H1 (cell line): ENCODE results near the gene NUP155. TPM values are rescaled to one million over a fixed set of nuclear protein-coding genes. Genes with fewer than 3 reads are reported as not detected.

Experiments used
- CTCF ChIA-PET: fragments of 300-600 bp; sonication (Branson Sonifier 250); formaldehyde crosslinking; loops from one replicate; lab custom pipeline; 2021; ENCODE audit not compliant: partially characterized antibody; lab: Charles Lee
- POLR2A ChIA-PET: fragments of 300-600 bp; sonication (Branson Sonifier 250); formaldehyde crosslinking; loops from one replicate; lab custom pipeline; 2021; ENCODE audit warnings: inconsistent platforms; ENCODE audit not compliant: partially characterized antibody; lab: Charles Lee
- DNase-seq, 2 experiments: peaks; one replicate each; pipeline versions ENCODE4 v3.0.0 to v3.0.0-alpha.2; 2010 to 2022; ENCODE audit warnings: low spot score in 2 of 2, low read depth in 1 of 2, mixed read lengths in 1 of 2
- FAIRE-seq: peaks from 2 replicates; lab custom pipeline; 2011; peaks lifted over from hg19 to GRCh38; lab: Jason Lieb, UNC
- H2AFZ ChIP-seq: 2 replicates; pipeline ENCODE4 v1.8.1; 2012; ENCODE audit warnings: low read length, inconsistent platforms
- H2AK5ac ChIP-seq: 2 replicates; pipeline ENCODE4 v1.6.1; 2013; ENCODE audit warnings: low read depth, low read length
- H2BK120ac ChIP-seq: replicated peaks from 2 replicates; pipeline ENCODE3; 2013; ENCODE audit warnings: low read depth, low read length, inconsistent platforms
- H2BK12ac ChIP-seq: 2 replicates; pipeline ENCODE4 v1.6.1; 2013; ENCODE audit warnings: low read depth, low read length
- H2BK15ac ChIP-seq: 2 replicates; pipeline ENCODE4 v1.6.1; 2013; ENCODE audit warnings: low read length
- H2BK20ac ChIP-seq: 2 replicates; pipeline ENCODE4 v1.6.1; 2013; ENCODE audit warnings: low read length
- H2BK5ac ChIP-seq: 2 replicates; pipeline ENCODE4 v1.6.1; 2013; ENCODE audit warnings: low read depth, low read length
- H3K14ac ChIP-seq: 2 replicates; pipeline ENCODE4 v1.6.1; 2013; ENCODE audit warnings: inconsistent platforms; ENCODE audit not compliant: insufficient read length
- H3K18ac ChIP-seq: 2 replicates; pipeline ENCODE4 v1.6.1; 2013; ENCODE audit warnings: low read length; ENCODE audit errors: extremely low read depth
- H3K23ac ChIP-seq: 2 replicates; pipeline ENCODE4 v1.6.1; 2013; ENCODE audit warnings: inconsistent platforms; ENCODE audit not compliant: insufficient read length
- H3K23me2 ChIP-seq: 2 replicates; pipeline ENCODE4 v1.6.1; 2013; ENCODE audit warnings: low read depth, low read length
- H3K27ac ChIP-seq: 2 replicates; pipeline ENCODE4 v1.6.1; 2011; ENCODE audit warnings: low read depth, low read length, inconsistent platforms
- H3K27me3 ChIP-seq, 4 experiments: replicated peaks in 1 of 4; 1 replicate in 1 of 4; 2 replicates in 3 of 4; pipeline versions ENCODE4 v1.6.1 to v1.8.1; 2011 to 2013; ENCODE audit warnings: low read length in 3 of 4, mild to moderate bottlenecking in 3 of 4, inconsistent platforms in 2 of 4, mixed read lengths in 2 of 4, moderate library complexity in 1 of 4; ENCODE audit not compliant: control insufficient read depth in 3 of 4, insufficient read depth in 3 of 4; ENCODE audit errors: extremely low read depth in 1 of 4
- H3K36me3 ChIP-seq, 4 experiments: 2 replicates each; pipeline versions ENCODE4 v1.6.1 to v1.8.1; 2011 to 2013; ENCODE audit warnings: mild to moderate bottlenecking in 4 of 4, low read length in 3 of 4, moderate library complexity in 2 of 4, control low read depth in 1 of 4, inconsistent platforms in 1 of 4; ENCODE audit not compliant: insufficient read depth in 4 of 4, control insufficient read depth in 2 of 4
- H3K4ac ChIP-seq: replicated peaks from 2 replicates; pipeline ENCODE3; 2013; ENCODE audit warnings: low read length, low read depth, mixed read lengths, inconsistent platforms; ENCODE audit not compliant: insufficient read length
- H3K4me1 ChIP-seq, 4 experiments: replicated peaks in 1 of 4; 1 replicate in 1 of 4; 2 replicates in 3 of 4; pipeline versions ENCODE4 v1.6.1 to v1.8.1; 2011 to 2013; ENCODE audit warnings: low read length in 3 of 4, inconsistent platforms in 2 of 4, mixed read lengths in 1 of 4; ENCODE audit not compliant: insufficient read depth in 4 of 4, control insufficient read depth in 3 of 4
- H3K4me2 ChIP-seq, 2 experiments: 2 replicates each; pipeline versions ENCODE4 v1.6.1 to v1.8.1; 2011 to 2013; ENCODE audit warnings: low read depth in 2 of 2, low read length in 2 of 2, control low read depth in 1 of 2, inconsistent platforms in 1 of 2, mild to moderate bottlenecking in 1 of 2; ENCODE audit not compliant: insufficient read depth in 1 of 2
- H3K4me3 ChIP-seq, 4 experiments: fragments of 200-600, 300-600 bp in 1 of 4; sonication (generic), shearing (Covaris generic), sonication (Bioruptor Twin) in 1 of 4; 2 replicates each; pipeline versions ENCODE4 v1.5.1 to v1.8.1; 2011 to 2016; ENCODE audit warnings: low read length in 4 of 4, low read depth in 3 of 4, control low read depth in 2 of 4, inconsistent platforms in 2 of 4, mild to moderate bottlenecking in 2 of 4, mixed read lengths in 1 of 4, moderate library complexity in 1 of 4; ENCODE audit not compliant: insufficient read depth in 2 of 4; ENCODE audit errors: extremely low read depth in 1 of 4
- H3K56ac ChIP-seq: replicated peaks from 2 replicates; pipeline ENCODE3; 2013; ENCODE audit warnings: low read depth, mild to moderate bottlenecking, mixed read lengths, low read length, inconsistent platforms; ENCODE audit not compliant: insufficient read length
- H3K79me1 ChIP-seq: 2 replicates; pipeline ENCODE4 v1.6.1; 2013; ENCODE audit warnings: low read depth, low read length, control low read depth
- H3K79me2 ChIP-seq, 2 experiments: 2 replicates each; pipeline versions ENCODE4 v1.6.1 to v1.8.1; 2012 to 2013; ENCODE audit warnings: low read length in 2 of 2, mild to moderate bottlenecking in 2 of 2, inconsistent platforms in 1 of 2; ENCODE audit not compliant: insufficient read depth in 2 of 2, control insufficient read depth in 1 of 2
- H3K9ac ChIP-seq, 4 experiments: replicated peaks in 1 of 4; 1 replicate in 1 of 4; 2 replicates in 3 of 4; pipeline versions ENCODE4 v1.6.1 to v1.8.1; 2011 to 2013; ENCODE audit warnings: low read depth in 3 of 4, low read length in 3 of 4, control low read depth in 2 of 4, mild to moderate bottlenecking in 2 of 4, moderate library complexity in 2 of 4, inconsistent platforms in 1 of 4; ENCODE audit errors: extremely low read depth in 1 of 4
- H3K9me3 ChIP-seq, 2 experiments: 2 replicates each; pipeline versions ENCODE4 v1.6.1 to v1.8.1; 2012 to 2013; ENCODE audit warnings: mild to moderate bottlenecking in 2 of 2, moderate library complexity in 2 of 2, control low read depth in 1 of 2, inconsistent platforms in 1 of 2, low read depth in 1 of 2, low read length in 1 of 2, mixed read lengths in 1 of 2; ENCODE audit not compliant: insufficient read depth in 2 of 2
- H4K20me1 ChIP-seq, 2 experiments: replicated peaks in 1 of 2; 2 replicates each; pipeline versions ENCODE3 to v1.8.1; 2011 to 2013; ENCODE audit warnings: inconsistent platforms in 2 of 2, low read length in 2 of 2, mild to moderate bottlenecking in 1 of 2; ENCODE audit not compliant: insufficient read depth in 2 of 2, control insufficient read depth in 1 of 2
- H4K5ac ChIP-seq: 2 replicates; pipeline ENCODE4 v1.6.1; 2013; ENCODE audit warnings: low read length, low read depth, mixed read lengths, inconsistent platforms; ENCODE audit not compliant: insufficient read length
- H4K8ac ChIP-seq: 2 replicates; pipeline ENCODE4 v1.8.0; 2013; ENCODE audit warnings: mild to moderate bottlenecking, moderate library complexity, low read length, inconsistent platforms; ENCODE audit not compliant: insufficient read depth; ENCODE audit errors: extremely low read depth
- H4K91ac ChIP-seq: replicated peaks from 2 replicates; pipeline ENCODE3; 2013; ENCODE audit warnings: low read length, mixed read lengths, inconsistent platforms; ENCODE audit not compliant: insufficient read length
- ASH2L ChIP-seq: fragments of 200-600, 300-600 bp; sonication (generic); IDR thresholded peaks from one replicate; pipeline ENCODE4 v1.7.1; 2017; ENCODE audit warnings: low read length
- BRCA1 ChIP-seq: IDR thresholded peaks from 2 replicates; pipeline ENCODE4 v1.6.1; 2012; ENCODE audit warnings: low read depth, low read length, improper control_type of control experiment
- CBX5 ChIP-seq: fragments of 300-800, 300-1000 bp; sonication (generic); IDR thresholded peaks from 2 replicates; pipeline ENCODE4 v1.7.1; 2016; ENCODE audit warnings: antibody characterized with exemption, low read length, low read depth
- CHD2 ChIP-seq: IDR thresholded peaks from 2 replicates; pipeline ENCODE4 v1.6.1; 2012; ENCODE audit warnings: low read length, improper control_type of control experiment
- EZH2 ChIP-seq: fragments of 200-600 bp; sonication (generic); IDR thresholded peaks from 2 replicates; pipeline ENCODE4 v1.7.1; 2012; ENCODE audit warnings: low read depth, mild to moderate bottlenecking, moderate library complexity, low read length, inconsistent platforms; ENCODE audit not compliant: severe bottlenecking
- POLR2AphosphoS5 ChIP-seq: IDR thresholded peaks from 2 replicates; pipeline ENCODE4 v1.6.1; 2011; ENCODE audit warnings: low read depth, low read length
- RFX5 ChIP-seq: IDR thresholded peaks from 2 replicates; pipeline ENCODE4 v1.6.1; 2011; ENCODE audit warnings: low read depth, low read length, improper control_type of control experiment, borderline replicate concordance
- SP4 ChIP-seq: IDR thresholded peaks from 2 replicates; pipeline ENCODE4 v1.6.1; 2012; ENCODE audit warnings: low read length, inconsistent platforms
- SRF ChIP-seq: IDR thresholded peaks from 2 replicates; pipeline ENCODE4 v1.6.1; 2011; ENCODE audit warnings: mild to moderate bottlenecking, low read depth, low read length, moderate library complexity
- TAF7 ChIP-seq: optimal IDR thresholded peaks from 2 replicates; pipeline ENCODE3; 2011; ENCODE audit warnings: low read depth, mild to moderate bottlenecking, inconsistent platforms, low read length, moderate library complexity, borderline replicate concordance
- TBP ChIP-seq: IDR thresholded peaks from 2 replicates; pipeline ENCODE4 v1.6.1; 2011; ENCODE audit warnings: low read depth, low read length, improper control_type of control experiment
- TEAD4 ChIP-seq: IDR thresholded peaks from 2 replicates; pipeline ENCODE4 v1.6.1; 2012; ENCODE audit warnings: low read depth, low read length, inconsistent platforms, mixed read lengths
- WGBS, 2 experiments: shearing (Covaris generic) in 1 of 2; methylation state at CpG; one replicate each; pipeline versions ENCODE4 v1.1.6 to v1.1.7; 2013 to 2015; ENCODE audit warnings: low lambda C conversion rate in 2 of 2, mixed read lengths in 2 of 2, inconsistent platforms in 1 of 2, low coverage in 1 of 2, missing lambda C conversion rate in 1 of 2; ENCODE audit not compliant: insufficient replicate concordance in 2 of 2, insufficient coverage in 1 of 2, insufficient read length in 1 of 2; ENCODE audit errors: extremely low coverage in 1 of 2, missing lambda C conversion rate in 1 of 2; 5-methylcytosine and 5-hydroxymethylcytosine counted together
- polyA plus RNA-seq, 7 experiments: library from polyadenylated mRNA; depleted of rRNA in 3 of 7; stranded (reverse) in 5 of 7; unstranded in 2 of 7; fragments of >200 nt in 5 of 7; fragments of 200-250 nt in 2 of 7; gene quantifications; 1 replicate in 5 of 7; 2 replicates in 1 of 7; 4 replicates in 1 of 7; pipeline versions ENCODE4 v1.2.1 to v1.2.3, GENCODE V29; 2011 to 2013; ENCODE audit warnings: missing spikeins in 2 of 7, mixed read lengths in 2 of 7
- total RNA-seq: library from RNA; stranded (reverse); fragmentation: NEBNext Ultra II Directional; extraction: Animal tissue kit (Norgen Biotek cat#: 25700); gene quantifications from 2 replicates; pipeline ENCODE4 v1.2.1, GENCODE V29; 2021
- TF ChIP-seq, protein P1 (sequence below): IDR thresholded peaks from 2 replicates; pipeline ENCODE4 v1.6.1; 2012; ENCODE audit warnings: inconsistent platforms
- TF ChIP-seq, protein P2 (sequence below): IDR thresholded peaks from 2 replicates; pipeline ENCODE4 v1.6.1; 2012; ENCODE audit warnings: low read length, inconsistent platforms

NUP155 gene
- total and polyA plus RNA-seq, 2 of the 8 experiments (the other 6 are each of a cell fraction or from before 2014, with no cell fraction given): 27.1 to 91.6 TPM

- Histone ChIP-seq H3K27me3 (no peaks in the 10 kb centered on the region), H2AFZ (no peak overlapping the region), H3K4me1 (no peaks in the 10 kb centered on the region), H3K23ac (no peak overlapping the region), H3K14ac (no peak overlapping the region), H2BK12ac (no peak overlapping the region), H2BK15ac (no peak overlapping the region), H3K79me1 (no peaks in the 10 kb centered on the region), H3K23me2 (no peaks in the 10 kb centered on the region), H3K4me2 (no peak overlapping the region), H4K8ac (no peak overlapping the region), H2BK20ac (no peak overlapping the region), H2BK120ac (no peak overlapping the region), H3K9ac (no peak overlapping the region), H4K91ac (no peak overlapping the region), H3K79me2 (no peaks in the 10 kb centered on the region), H4K20me1 (peaks cover 0 to 2% of the 10 kb centered on the region in 2 experiments), H3K27ac (no peak overlapping the region), H3K56ac (no peak overlapping the region), H3K9me3 (no peaks in the 10 kb centered on the region), H3K4ac (no peak overlapping the region), H3K18ac (no peak overlapping the region), H4K5ac (no peak overlapping the region), H3K4me3 (no peak overlapping the region), H2AK5ac (no peak overlapping the region), H2BK5ac (no peak overlapping the region), H3K36me3 (peaks cover 8 to 80% (median 43%) of the 10 kb centered on the region in 4 experiments; a peak in 6 of 8 replicates)
- DNase-seq (no peak), FAIRE-seq (no peak)
- 91% methylated on average over 4 of the region's 4 CpGs; no CpG with 5 or more reads in 1 of the 2 experiments for WGBS, 2 experiments
- CTCF ChIA-PET: interaction anchor here (0.8 kb wide), 1 partner anchor 71 kb away, joined by 4 read pairs; no protein-coding TSS in a partner anchor
- POLR2A ChIA-PET: no interaction called here
- TF ChIP-seq BRCA1 (no peak), TEAD4 (no peak), TBP (no peak), CHD2 (no peak), TAF7 (no peak), SRF (no peak), RFX5 (no peak), ASH2L (no peak), POLR2AphosphoS5 (no peak), SP4 (no peak), EZH2 (no peak), CBX5 (no peak)
- TF ChIP-seq, protein P1, sequence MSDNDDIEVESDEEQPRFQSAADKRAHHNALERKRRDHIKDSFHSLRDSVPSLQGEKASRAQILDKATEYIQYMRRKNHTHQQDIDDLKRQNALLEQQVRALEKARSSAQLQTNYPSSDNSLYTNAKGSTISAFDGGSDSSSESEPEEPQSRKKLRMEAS: no peak
- TF ChIP-seq, protein P2, sequence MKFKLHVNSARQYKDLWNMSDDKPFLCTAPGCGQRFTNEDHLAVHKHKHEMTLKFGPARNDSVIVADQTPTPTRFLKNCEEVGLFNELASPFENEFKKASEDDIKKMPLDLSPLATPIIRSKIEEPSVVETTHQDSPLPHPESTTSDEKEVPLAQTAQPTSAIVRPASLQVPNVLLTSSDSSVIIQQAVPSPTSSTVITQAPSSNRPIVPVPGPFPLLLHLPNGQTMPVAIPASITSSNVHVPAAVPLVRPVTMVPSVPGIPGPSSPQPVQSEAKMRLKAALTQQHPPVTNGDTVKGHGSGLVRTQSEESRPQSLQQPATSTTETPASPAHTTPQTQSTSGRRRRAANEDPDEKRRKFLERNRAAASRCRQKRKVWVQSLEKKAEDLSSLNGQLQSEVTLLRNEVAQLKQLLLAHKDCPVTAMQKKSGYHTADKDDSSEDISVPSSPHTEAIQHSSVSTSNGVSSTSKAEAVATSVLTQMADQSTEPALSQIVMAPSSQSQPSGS: no peak
Measured at GRCh38 chr5:37316027-37316426, 54.9 kb downstream of the NUP155 start.
